Coronary artery (tissue), 2 donors: ENCODE data around the gene TMEM219.
"Not testable (repeated sequence)": the region's sequence is repeated elsewhere in the genome, so short reads cannot be mapped to it uniquely, and the experiment has no call there.

Source experiments
- DNase-seq: peaks from one replicate; pipeline ENCODE4 v3.0.0-alpha.2; 2017; ENCODE audit warnings: low spot score
- H3K27ac ChIP-seq, 2 donors: fragments of 200-600 bp; sonication (generic); one replicate each; pipeline ENCODE4 v1.5.1; 2016 to 2019
- H3K4me3 ChIP-seq: fragments of 200-600 bp; sonication (generic); 2 replicates; pipeline ENCODE4 v1.5.1; 2016; ENCODE audit warnings: mild to moderate bottlenecking, moderate library complexity
- TF ChIP-seq, protein P1 (sequence below): fragments of 200-600 bp; sonication (generic); IDR thresholded peaks from one replicate; pipeline ENCODE4 v1.5.1; 2019; ENCODE audit warnings: antibody characterized with exemption

TMEM219 gene

DNA sequence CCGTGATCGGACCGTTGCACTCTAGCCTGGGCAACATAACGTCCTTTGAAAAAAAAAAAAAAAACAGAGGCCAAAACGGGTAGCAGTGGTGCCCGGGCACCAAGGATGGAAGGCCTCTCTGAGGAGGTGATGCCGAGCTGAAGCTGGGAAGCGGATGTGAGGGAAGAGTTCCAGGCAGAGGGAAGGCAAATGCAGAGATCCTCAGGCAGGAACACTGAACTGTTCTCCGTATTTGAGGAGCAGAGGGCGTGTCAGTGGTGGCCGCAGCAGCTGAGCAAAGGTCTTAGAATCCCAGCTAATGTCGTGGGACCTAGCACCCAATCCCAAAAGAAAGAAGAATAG is 35.2 kb upstream of the TMEM219 start:
- H3K4me3 ChIP-seq = peak overlapping the region; percentile 95
- DNase-seq = no peak
- TF ChIP-seq, protein P1, sequence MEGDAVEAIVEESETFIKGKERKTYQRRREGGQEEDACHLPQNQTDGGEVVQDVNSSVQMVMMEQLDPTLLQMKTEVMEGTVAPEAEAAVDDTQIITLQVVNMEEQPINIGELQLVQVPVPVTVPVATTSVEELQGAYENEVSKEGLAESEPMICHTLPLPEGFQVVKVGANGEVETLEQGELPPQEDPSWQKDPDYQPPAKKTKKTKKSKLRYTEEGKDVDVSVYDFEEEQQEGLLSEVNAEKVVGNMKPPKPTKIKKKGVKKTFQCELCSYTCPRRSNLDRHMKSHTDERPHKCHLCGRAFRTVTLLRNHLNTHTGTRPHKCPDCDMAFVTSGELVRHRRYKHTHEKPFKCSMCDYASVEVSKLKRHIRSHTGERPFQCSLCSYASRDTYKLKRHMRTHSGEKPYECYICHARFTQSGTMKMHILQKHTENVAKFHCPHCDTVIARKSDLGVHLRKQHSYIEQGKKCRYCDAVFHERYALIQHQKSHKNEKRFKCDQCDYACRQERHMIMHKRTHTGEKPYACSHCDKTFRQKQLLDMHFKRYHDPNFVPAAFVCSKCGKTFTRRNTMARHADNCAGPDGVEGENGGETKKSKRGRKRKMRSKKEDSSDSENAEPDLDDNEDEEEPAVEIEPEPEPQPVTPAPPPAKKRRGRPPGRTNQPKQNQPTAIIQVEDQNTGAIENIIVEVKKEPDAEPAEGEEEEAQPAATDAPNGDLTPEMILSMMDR = no peak

DNA sequence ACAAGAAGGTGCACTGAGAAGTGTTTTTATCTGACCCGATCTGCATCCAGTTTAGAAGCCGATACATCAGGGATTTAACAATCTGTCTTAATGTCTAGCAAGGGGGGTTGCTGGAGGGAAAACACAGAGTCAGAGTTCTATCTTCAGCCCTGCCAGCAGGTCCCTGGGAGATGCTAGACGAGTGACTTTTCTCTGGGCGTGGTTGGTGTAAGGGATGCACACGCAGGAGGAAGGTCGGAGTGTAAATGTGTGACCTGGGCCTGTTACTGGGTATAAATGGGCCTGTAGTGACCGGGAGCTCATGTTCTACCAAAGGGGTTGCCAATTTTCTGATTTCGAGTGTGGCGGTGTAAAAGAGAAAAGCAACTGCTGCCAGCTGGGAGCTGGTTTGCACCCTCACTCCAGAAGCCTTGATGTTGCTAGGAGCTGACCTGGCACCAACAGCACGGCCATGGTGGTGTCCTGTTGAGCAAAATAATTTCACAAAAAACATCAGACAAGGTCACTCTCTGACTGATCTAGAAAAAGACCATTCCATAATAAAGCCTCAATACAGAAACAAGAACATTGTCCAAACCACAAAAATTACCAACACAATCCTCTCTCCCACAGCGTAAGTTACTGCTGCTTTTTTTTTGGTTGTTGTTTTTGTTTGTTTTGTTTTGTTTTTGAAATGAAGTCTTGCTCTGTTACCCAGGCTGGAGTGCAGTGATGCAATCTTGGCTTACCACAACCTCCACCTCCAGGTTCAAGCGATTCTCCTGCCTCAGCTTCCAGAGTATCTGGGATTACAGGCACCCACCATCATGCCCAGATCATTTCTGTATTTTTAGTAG is 34.6 kb upstream of the TMEM219 start:
- DNase-seq = no peak
- TF ChIP-seq, protein P1 = no peak
- H3K4me3 ChIP-seq = peak overlapping the region; percentile 95
- H3K27ac ChIP-seq = peak overlapping the region; percentile 68 to 94

More for the DNA sequence above, 35.2 kb upstream of the TMEM219 start:
- peak overlapping the region; percentile 68 to 94 for H3K27ac ChIP-seq

DNA sequence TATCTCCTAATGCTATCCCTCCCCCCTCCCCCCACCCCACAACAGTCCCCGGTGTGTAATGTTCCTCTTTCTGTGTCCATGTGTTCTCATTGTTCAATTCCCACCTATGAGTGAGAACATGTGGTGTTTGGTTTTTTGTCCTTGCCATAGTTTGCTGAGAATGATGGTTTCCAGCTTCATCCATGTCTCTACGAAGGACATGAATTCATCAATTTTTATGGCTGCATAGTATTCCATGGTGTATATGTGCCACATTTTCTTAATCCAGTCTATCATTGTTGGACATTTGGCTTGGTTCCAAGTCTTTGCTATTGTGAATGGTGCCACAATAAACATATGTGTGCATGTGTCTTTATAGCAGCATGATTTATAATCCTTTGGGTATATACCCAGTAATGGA is 30.1 kb upstream of the TMEM219 start:
- H3K27ac ChIP-seq, H3K4me3 ChIP-seq, DNase-seq: not testable (repeated sequence)

DNA sequence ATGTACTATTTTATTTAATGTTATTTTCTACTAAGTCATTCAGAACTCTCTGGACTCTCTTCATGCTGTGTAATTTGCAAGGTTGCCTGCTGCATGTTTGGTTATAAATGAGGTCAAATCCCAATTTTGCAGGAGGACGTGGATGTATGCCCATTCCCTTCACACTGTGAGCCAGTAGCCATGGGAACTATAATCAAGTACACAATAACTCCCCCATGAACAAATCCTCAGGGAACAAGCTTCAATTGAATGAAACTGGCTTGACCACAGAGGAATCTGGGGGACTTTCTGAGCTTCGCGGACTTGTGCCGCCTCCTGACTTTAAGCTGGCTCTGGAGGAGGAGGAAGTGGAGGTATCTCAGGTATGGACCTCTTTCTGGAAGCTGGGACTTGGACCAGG is 21.2 kb upstream of the TMEM219 start:
- no peak for DNase-seq

DNA sequence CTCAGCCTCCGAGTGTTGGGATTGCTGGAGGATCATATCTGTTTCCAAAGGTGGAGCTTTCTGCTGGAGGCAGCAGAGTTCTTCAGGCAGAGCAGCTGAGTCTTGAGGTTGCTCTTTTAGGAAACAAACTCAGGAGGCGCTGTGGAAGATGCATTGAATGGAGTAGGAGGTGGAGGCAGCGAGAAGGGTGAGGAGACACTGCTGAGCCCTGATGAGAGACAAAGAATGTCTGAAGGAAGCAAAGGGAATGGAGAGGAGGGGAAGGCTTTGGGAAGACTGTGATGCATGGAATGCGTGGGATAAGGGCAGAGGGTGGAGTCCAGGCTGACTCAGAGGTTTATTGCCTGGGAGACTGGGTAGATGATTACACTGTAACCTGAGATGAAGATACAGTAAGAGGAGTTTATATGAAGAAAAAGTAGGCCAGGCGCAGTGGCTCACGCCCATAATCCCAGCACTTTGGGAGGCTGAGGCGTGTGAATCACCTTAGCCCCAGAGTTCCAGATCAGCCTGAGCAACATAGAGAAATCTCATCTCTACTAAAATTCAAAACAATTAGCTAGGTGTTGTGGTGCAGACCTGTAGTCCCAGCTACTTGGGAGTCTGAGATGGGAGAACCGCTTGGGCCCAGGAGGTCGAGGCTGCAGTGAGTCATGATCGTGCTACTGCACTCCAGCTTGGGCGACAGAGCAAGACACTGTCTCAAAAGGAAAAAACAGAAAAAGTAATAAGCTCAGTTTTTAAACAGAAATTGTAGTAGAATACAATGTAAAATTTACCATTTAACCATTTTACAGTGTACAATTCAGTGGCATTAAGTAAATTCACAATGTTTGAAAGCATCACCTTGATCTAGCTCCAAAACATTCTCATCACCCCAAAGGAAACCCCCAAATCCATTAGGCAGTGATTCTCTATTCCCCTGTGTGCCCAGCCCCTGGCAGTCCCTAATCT is 17.8 kb upstream of the TMEM219 start:
- TF ChIP-seq, protein P1 = no peak
- no peak for DNase-seq
- H3K4me3 ChIP-seq = no peak overlapping the region
- no peak overlapping the region for H3K27ac ChIP-seq

More for the DNA sequence above, 21.2 kb upstream of the TMEM219 start:
- Histone ChIP-seq H3K27ac (no peak overlapping the region), H3K4me3 (no peak overlapping the region)
- TF ChIP-seq, protein P1 = no peak

DNA sequence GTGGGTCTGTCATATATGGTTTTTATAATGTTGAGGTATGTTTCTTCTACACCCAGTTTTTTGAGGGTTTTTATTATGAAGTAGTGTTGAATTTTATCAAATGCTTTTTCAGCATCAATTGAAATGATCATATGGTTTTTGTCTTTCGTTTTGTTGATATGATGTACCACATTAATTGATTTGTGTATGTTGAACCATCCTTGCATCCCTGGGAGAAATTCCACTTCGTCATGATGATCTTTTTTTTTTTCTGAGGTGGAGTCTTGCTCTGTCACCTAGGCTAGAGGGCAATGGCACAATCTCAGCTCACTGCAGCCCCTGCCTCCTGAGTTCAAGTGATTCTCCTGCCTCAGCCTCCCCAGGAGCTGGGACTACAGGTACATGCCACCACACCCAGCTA is 14.0 kb upstream of the TMEM219 start:
- TF ChIP-seq, protein P1 = no peak
- DNase-seq = no peak
- H3K4me3 ChIP-seq = no peak overlapping the region
- H3K27ac ChIP-seq = no peak overlapping the region

DNA sequence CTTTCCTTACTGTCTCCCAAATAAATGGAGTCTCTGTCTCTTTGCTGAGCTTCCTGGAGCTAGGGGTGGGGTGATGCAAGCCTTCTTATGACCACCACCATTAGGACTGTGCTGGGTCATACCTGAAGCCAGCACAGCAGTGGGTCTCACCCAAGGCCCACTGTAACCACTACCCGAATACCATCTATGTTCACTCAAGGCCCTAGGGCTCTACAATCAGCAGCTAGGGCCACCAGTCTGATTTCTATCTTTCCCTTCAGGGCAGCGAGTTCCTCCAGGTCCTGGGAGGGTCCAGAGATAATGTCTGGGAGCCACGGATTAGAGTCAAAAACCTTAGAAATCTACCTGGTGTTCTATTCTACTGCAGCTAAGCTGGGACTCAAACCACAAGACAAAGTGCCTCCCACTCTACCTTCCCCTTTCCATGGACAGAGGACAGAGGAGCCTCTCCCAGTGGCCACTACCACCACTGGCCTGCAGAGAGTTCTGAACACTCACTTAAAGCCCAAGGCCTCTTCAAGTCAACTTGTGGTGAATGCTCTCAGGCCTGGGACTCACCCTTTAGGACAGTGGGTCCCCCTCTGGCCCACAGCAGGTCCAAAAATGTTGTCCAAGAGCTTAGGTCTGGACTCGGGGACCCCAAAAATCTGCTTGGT is 10.9 kb upstream of the TMEM219 start:
- TF ChIP-seq, protein P1 = no peak
- no peak for DNase-seq
- no peak overlapping the region for H3K4me3 ChIP-seq
- no peak overlapping the region for H3K27ac ChIP-seq
